Immature natural killer cell (primary cell): ENCODE measurements around the gene PLEKHD1. TPM values are rescaled to one million over a fixed set of nuclear protein-coding genes. Genes with fewer than 3 reads are reported as not detected.
"Not testable (repeated sequence)": the region's sequence is repeated elsewhere in the genome, so short reads cannot be mapped to it uniquely, and the experiment has no call there.

Experiments
- DNase-seq, 3 donors: peaks; one replicate each; pipeline ENCODE4 v3.0.0; 2022; ENCODE audit warnings: mixed read lengths in 1 of 3
- H3K27ac Mint-ChIP-seq, 6 donors: one replicate each; pipeline ENCODE4 v1.8.0; 2020; ENCODE audit warnings: mixed read lengths in 6 of 6, mild to moderate bottlenecking in 5 of 6, inconsistent platforms in 4 of 6, moderate library complexity in 3 of 6
- H3K27me3 Mint-ChIP-seq, 3 donors: one replicate each; pipeline ENCODE4 v1.8.0; 2020 to 2021; ENCODE audit warnings: low read depth in 3 of 3, mild to moderate bottlenecking in 3 of 3, mixed read lengths in 3 of 3, moderate library complexity in 3 of 3, inconsistent platforms in 1 of 3
- H3K36me3 Mint-ChIP-seq, 3 donors: one replicate each; pipeline ENCODE4 v1.8.0; 2020; ENCODE audit warnings: mixed read lengths in 3 of 3, inconsistent platforms in 2 of 3, mild to moderate bottlenecking in 2 of 3
- H3K4me1 Mint-ChIP-seq, 2 donors: one replicate each; pipeline ENCODE4 v1.8.0; 2020; ENCODE audit warnings: inconsistent platforms in 2 of 2, mild to moderate bottlenecking in 2 of 2, mixed read lengths in 2 of 2, moderate library complexity in 1 of 2
- H3K4me3 Mint-ChIP-seq, 5 donors: one replicate each; pipeline ENCODE4 v1.8.0; 2020; ENCODE audit warnings: mild to moderate bottlenecking in 5 of 5, mixed read lengths in 5 of 5, inconsistent platforms in 3 of 5, moderate library complexity in 3 of 5
- H3K9me3 Mint-ChIP-seq, 6 donors: one replicate each; pipeline ENCODE4 v1.8.0; 2020; ENCODE audit warnings: mild to moderate bottlenecking in 6 of 6, mixed read lengths in 6 of 6, inconsistent platforms in 4 of 6, moderate library complexity in 3 of 6
- polyA plus RNA-seq, 3 donors: library from polyadenylated mRNA; unstranded; fragments of 300-500 nt; fragmentation: Illumina TruSeq; gene quantifications; one replicate each; pipeline ENCODE4 v1.2.3, GENCODE V29; 2021

Gene PLEKHD1
- polyA plus RNA-seq, 3 donors from 2014 or later = 0.08 to 0.09 TPM; not detected in 1

DNA sequence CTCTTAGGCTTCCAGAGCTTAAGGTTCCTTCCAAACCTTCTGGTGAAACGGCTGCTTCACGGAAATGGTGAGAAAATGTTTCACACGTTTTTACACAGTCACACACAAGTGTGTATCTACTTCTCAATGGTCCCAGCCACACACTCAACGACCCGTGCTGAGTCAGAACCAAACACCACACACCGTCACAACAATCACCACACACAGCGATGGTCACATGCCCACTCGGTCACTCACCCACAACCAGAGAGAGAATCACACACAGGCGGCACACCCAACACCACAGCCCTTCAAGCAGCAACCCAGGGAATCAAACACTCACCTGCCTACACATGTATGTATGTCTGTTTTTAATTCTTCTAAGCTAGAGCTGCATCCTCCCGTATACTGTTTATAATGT, 12.6 kb upstream of the PLEKHD1 start:
- Mint-ChIP-seq H3K4me3 (no peak overlapping the region), H3K4me1 (no peaks in the 10 kb centered on the region), H3K9me3 (peaks cover 0 to 2% (median 0%) of the 10 kb centered on the region in 6 donors), H3K27ac (no peak overlapping the region), H3K27me3 (peaks cover 0 to 3% (median 0%) of the 10 kb centered on the region in 3 donors), H3K36me3 (peaks cover 0 to 7% (median 4%) of the 10 kb centered on the region in 3 donors)
- DNase-seq = no peak

DNA sequence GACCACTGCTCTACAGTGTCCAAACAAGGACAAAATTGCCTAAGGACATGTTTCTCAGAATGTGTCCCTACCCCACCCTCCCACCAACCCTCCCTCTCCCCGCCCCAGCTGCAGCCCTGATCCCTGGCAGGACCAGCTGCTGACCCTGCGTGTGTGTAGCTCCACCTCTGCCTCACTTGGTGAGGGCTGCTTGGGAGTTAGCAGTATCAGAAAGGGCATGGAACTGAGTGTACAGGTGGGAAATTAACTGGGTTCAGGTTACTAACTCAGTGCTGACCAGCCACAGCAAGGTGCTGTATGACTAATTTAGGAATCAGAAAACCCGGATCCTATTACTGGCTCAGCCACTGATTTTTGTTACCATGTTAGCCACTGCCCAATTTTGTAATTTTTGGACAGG, 11.3 kb upstream of the PLEKHD1 start:
- Mint-ChIP-seq H3K4me1 (no peaks in the 10 kb centered on the region), H3K9me3 (peaks cover 0 to 2% (median 0%) of the 10 kb centered on the region in 6 donors), H3K27ac (no peak overlapping the region), H3K27me3 (peaks cover 0 to 3% (median 0%) of the 10 kb centered on the region in 3 donors), H3K36me3 (peaks cover 0 to 7% (median 4%) of the 10 kb centered on the region in 3 donors), H3K4me3 (no peak overlapping the region)
- no peak for DNase-seq

DNA sequence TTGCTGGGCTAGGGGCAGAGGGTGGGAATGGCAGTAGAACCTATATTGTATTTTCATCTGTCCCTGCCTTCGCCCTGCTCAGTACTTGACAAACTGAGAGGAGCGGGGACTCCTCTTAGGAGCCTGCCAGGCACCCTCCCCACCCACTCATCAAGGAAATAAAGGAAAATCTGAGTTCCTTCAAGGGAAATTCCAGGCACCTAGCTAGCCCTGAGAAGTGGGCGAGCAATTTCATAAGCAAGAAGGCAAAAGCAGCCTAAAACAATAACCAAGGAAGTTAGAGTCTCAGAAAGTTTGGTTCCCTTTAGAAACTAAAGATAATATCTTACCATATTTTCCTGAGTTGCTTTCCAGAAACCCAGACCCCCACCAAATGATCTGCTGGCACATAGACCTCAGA, 10.6 kb upstream of the PLEKHD1 start:
- Mint-ChIP-seq H3K4me1 (no peaks in the 10 kb centered on the region), H3K9me3 (peaks cover 0 to 2% (median 0%) of the 10 kb centered on the region in 6 donors), H3K36me3 (peaks cover 0 to 11% (median 4%) of the 10 kb centered on the region in 3 donors), H3K4me3 (no peak overlapping the region), H3K27ac (no peak overlapping the region), H3K27me3 (peaks cover 0 to 3% (median 0%) of the 10 kb centered on the region in 3 donors)
- DNase-seq = no peak

DNA sequence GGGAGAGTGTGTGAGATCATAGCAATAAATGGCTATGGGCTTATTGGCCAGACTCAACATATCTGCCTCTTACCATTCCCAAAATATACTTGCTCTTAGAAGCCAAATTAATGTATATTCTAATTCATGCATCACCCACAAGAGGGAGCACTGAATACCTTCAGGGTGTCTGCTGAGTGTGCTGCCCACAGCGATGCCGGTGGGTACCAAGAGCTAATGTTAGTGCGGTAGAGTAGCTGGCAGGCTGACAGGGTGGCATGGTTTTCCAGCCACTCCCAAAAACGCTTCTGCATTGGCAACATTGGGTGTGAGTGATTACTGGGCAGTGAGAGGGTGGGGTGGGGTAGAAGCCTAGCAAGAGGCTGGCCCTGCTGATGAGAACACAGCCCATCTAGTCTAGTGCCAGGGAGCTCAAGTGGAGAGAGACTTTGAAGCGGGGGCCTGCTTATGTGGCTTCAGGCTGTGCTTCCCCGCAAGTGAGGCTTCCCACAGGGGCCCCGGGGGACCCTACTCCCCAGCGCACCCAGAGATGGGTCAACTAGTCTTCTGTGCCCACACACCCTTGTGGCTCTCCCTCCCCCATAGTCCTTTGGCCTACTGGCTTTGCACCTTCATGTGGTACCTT, 9.2 kb upstream of the PLEKHD1 start:
- H3K36me3 Mint-ChIP-seq = peaks cover 0 to 11% (median 4%) of the 10 kb centered on the region in 3 donors
- peak in 1 of 3 donors; percentile 3 for DNase-seq
- peaks cover 0 to 3% (median 2%) of the 10 kb centered on the region in 3 donors for H3K27me3 Mint-ChIP-seq
- H3K27ac Mint-ChIP-seq = no peak overlapping the region
- no peaks in the 10 kb centered on the region for H3K4me1 Mint-ChIP-seq
- H3K4me3 Mint-ChIP-seq = no peak overlapping the region
- H3K9me3 Mint-ChIP-seq = peaks cover 0 to 2% (median 0%) of the 10 kb centered on the region in 6 donors

DNA sequence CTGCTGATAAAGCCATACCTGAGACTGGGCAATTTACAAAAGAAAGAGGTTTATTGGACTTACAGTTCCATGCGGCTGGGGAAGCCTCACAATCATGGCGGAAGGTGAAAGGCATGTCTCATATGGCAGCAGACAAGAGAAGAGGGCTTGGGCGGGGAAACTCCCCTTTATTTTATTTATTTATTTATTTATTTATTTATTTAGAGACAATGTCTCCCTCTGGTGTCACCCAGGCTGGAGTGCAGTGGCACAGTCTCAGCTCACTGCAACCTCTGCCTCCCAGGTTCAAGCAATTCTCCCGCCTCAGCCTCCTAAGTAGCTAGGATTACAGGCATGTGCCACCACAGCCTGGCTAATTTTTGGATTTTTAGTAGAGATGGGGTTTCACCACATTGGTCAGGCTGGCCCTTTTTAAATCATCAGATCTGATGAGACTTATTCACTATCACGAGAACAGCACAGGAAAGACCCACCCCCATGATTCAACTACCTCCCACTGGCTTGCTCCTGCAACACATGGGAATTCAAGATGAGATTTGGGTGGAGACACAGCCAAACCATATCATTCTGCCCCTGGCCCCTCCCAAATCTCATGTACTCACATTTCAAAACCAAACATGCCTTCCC, 7.6 kb upstream of the PLEKHD1 start:
- not testable (repeated sequence) for H3K36me3 Mint-ChIP-seq, H3K4me3 Mint-ChIP-seq, H3K27me3 Mint-ChIP-seq, H3K27ac Mint-ChIP-seq, H3K4me1 Mint-ChIP-seq, H3K9me3 Mint-ChIP-seq, DNase-seq

DNA sequence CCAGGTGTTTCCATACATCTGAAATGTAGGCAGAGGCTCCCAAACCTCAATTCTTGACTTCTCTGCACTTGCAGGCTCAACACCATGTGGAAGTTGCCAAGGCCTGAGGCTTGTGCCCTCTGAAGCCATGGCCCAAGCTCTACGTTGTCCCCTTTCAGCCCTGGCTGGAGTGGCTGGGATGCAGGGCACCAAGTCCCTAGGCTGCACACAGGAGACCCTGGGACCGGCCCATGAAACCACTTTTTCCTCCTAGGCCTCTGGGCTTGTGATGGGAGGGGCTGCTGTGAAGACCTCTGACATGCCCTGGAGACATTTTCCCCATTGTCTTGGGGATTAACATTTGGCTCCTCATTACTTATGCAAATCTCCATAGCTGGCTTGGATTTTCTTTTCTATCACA, 6.5 kb upstream of the PLEKHD1 start:
- not testable (repeated sequence) for H3K9me3 Mint-ChIP-seq, H3K27me3 Mint-ChIP-seq, H3K4me3 Mint-ChIP-seq, H3K4me1 Mint-ChIP-seq, DNase-seq, H3K36me3 Mint-ChIP-seq, H3K27ac Mint-ChIP-seq

DNA sequence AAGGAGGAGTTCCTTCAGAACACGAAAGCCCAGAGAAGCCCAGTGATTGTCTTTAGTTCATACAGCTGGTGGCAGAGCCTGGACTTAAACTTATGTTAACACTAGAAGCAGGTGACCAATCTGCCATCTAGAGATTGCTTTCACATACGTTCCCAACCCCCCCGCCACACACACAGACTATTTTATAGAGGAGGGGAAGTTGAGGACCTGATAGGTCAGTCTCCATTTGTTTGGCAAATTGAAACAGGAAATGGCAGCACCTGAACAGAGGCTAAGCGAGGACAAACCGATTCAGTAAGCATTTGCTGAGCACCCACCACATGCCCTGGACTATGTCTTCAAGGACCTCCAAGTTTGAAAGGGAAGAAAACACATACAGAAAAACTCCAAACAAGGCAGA, 4.8 kb upstream of the PLEKHD1 start:
- Mint-ChIP-seq H3K9me3 (peaks cover 0 to 2% (median 0%) of the 10 kb centered on the region in 6 donors), H3K4me3 (no peak overlapping the region), H3K36me3 (peaks cover 0 to 4% (median 0%) of the 10 kb centered on the region in 3 donors), H3K27me3 (peaks cover 8 to 11% (median 8%) of the 10 kb centered on the region in 3 donors), H3K4me1 (no peaks in the 10 kb centered on the region), H3K27ac (no peak overlapping the region)
- no peak for DNase-seq

DNA sequence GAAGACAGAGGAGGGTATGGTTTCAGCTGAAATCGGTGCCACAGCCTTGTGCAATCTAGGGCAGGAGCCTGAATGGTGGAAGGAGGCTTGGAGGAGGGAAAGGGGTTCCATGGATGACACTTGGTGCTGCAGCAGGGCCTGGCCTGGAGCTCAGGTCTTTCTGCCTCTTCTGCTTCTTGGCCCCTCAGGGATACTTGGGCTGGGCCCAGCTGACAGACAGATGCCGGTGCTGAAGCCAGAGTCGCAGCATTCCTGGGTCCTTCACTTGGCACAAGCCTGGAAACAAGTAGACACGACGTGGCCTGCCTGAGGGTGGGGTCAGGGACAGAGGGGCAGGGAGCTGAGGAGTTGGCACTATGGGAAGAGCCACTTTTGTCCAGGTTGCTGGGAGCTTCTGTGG, 4.4 kb upstream of the PLEKHD1 start:
- Mint-ChIP-seq H3K9me3 (peaks cover 0 to 2% (median 0%) of the 10 kb centered on the region in 6 donors), H3K27me3 (peaks cover 8 to 11% (median 8%) of the 10 kb centered on the region in 3 donors), H3K4me1 (no peaks in the 10 kb centered on the region), H3K27ac (no peak overlapping the region), H3K4me3 (no peak overlapping the region), H3K36me3 (peaks cover 0 to 4% (median 0%) of the 10 kb centered on the region in 3 donors)
- no peak for DNase-seq

DNA sequence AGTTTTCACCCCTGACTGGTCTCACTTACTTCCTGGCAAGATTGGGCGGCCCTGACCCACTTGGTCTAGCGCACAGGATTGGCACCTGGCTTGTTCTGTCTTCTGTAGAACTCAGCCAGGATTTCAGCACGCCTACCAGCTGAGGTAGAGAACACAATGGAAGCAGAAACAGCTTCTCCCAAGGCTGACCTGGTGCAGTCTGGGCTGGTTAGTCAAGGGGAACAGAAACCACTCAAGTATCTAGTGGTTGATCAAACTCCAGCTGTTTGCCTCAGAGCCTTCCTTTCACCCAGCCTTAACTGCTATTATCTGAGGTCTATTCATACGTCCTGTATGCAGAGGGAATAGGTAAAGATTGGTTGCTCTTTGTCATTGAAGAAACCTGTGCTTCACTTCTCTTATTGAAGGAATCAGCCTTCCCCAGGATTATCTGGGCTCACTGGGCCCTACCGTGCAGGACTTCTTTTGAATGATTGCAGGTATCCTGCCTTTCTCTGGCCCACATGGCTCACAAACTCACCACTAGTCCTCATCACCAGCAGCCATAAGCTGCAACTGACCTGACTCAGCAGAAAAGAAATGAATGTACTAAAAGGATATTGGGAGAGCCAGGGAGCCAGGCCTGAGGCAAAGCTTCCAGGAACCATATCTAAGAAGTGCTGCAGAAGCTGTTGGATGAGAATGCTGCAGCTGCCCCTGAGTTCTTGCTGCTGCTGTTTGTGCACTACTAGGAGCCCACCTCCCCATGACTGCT, 2.5 kb upstream of the PLEKHD1 start:
- H3K27me3 Mint-ChIP-seq = peaks cover 8 to 17% (median 10%) of the 10 kb centered on the region in 3 donors
- H3K4me3 Mint-ChIP-seq = no peak overlapping the region
- peaks cover 0 to 4% (median 0%) of the 10 kb centered on the region in 3 donors for H3K36me3 Mint-ChIP-seq
- no peak for DNase-seq
- H3K9me3 Mint-ChIP-seq = no peaks in the 10 kb centered on the region
- no peaks in the 10 kb centered on the region for H3K4me1 Mint-ChIP-seq
- H3K27ac Mint-ChIP-seq = no peak overlapping the region

DNA sequence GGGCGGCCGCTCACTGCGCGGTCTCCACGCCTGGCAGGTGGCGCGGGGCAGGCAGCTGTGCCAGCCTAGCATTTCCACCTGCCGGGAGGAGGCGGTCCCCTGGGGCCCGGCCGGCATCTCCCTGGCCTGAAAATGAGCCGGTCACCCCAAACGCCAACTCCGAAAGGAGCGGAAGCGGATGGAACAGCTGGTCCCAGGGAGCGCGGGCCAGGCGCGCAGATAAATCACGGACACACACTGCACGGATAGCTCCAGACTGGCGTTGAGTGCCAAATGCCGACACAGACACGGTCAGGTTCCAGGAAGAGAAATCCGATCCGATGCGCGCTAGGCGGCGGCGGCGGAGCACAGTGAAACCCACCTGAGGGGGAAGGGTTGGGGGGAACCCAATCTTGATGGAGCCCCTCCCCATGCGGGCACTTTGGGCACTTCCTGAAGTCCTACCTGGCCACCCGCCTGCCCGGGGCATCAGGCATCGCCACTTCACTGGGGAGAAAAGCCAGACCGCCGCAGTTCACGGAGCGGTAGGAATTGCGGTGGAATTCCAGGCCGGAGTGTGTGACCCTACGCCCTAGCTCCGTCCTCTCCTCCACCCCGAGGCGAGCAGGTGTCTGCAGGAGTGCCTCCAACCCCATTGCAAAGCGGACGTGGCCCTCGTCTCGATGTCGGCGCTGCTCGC, 624 bp upstream of the PLEKHD1 start:
- Mint-ChIP-seq H3K4me3 (no peak overlapping the region), H3K4me1 (no peaks in the 10 kb centered on the region), H3K27ac (no peak overlapping the region), H3K36me3 (no peaks in the 10 kb centered on the region), H3K9me3 (no peaks in the 10 kb centered on the region), H3K27me3 (peaks cover 10 to 17% (median 14%) of the 10 kb centered on the region in 3 donors)
- no peak for DNase-seq

DNA sequence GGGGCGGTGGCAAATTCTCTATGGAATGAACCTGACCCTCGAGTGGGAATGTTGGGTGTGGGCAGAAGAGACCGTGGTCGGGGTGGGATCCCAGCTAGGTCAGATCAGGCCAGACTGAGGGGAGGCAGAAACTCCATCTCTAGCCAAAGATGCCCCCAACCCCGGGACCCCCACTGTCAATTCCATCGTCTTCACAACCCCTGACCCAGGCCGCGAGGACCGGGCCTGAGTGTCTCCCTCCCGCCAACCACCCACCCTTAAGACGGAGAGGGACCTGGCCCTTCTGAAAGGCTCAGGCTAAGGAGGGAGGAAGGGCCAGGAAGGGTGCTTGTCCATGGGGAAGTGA, 760 bp downstream of the PLEKHD1 start:
- H3K27ac Mint-ChIP-seq = no peak overlapping the region
- no peak for DNase-seq
- H3K4me1 Mint-ChIP-seq = no peaks in the 10 kb centered on the region
- no peak overlapping the region for H3K4me3 Mint-ChIP-seq
- H3K9me3 Mint-ChIP-seq = no peaks in the 10 kb centered on the region
- H3K36me3 Mint-ChIP-seq = no peaks in the 10 kb centered on the region
- H3K27me3 Mint-ChIP-seq = peaks cover 10 to 17% (median 12%) of the 10 kb centered on the region in 3 donors

DNA sequence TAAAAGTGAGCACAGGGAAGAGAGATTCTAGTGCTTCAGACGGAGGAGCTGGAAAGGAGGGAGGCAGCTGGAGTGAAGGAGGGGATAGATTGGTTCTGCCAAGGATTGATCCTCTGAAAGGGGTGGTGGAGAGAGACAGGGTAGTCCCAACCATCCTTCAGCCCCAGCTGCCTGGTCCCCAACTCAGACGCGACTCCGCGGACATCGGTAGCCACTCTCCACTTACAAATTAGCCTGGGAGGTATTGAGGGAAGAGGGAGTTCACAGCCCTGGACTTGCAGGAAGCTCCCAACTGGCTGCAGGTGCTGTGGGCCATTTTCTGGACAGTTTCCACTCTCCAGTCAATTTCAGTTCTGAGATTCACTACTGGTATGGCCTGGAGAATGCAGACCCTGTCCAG, 1.2 kb downstream of the PLEKHD1 start:
- H3K27me3 Mint-ChIP-seq = peaks cover 12 to 17% (median 12%) of the 10 kb centered on the region in 3 donors
- no peak for DNase-seq
- H3K36me3 Mint-ChIP-seq = no peaks in the 10 kb centered on the region
- no peak overlapping the region for H3K4me3 Mint-ChIP-seq
- H3K4me1 Mint-ChIP-seq = no peaks in the 10 kb centered on the region
- no peaks in the 10 kb centered on the region for H3K9me3 Mint-ChIP-seq
- H3K27ac Mint-ChIP-seq = no peak overlapping the region

DNA sequence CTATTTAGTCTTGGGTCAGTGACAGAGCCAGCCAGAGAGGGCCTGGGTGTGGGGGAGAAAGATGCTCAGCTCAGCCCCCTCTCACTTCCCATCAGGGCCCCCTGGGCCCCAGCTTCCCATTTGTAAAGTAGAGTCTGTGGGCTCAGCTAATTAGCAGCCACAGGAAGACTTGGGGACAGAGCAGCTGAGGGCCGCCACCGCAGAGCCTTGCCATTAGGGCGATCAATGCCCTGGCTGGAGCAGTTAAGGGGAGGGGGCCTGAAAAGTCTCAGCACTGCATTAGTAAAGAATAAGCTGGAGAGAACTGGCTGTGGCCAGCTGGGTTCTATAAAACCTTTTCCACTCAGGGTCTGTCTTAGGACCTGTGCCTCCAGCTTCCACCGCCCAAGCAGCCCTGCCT, 2.7 kb downstream of the PLEKHD1 start:
- no peaks in the 10 kb centered on the region for H3K36me3 Mint-ChIP-seq
- no peaks in the 10 kb centered on the region for H3K9me3 Mint-ChIP-seq
- DNase-seq = no peak
- no peak overlapping the region for H3K4me3 Mint-ChIP-seq
- H3K4me1 Mint-ChIP-seq = no peaks in the 10 kb centered on the region
- H3K27me3 Mint-ChIP-seq = peaks cover 12 to 17% (median 13%) of the 10 kb centered on the region in 3 donors
- no peak overlapping the region for H3K27ac Mint-ChIP-seq

DNA sequence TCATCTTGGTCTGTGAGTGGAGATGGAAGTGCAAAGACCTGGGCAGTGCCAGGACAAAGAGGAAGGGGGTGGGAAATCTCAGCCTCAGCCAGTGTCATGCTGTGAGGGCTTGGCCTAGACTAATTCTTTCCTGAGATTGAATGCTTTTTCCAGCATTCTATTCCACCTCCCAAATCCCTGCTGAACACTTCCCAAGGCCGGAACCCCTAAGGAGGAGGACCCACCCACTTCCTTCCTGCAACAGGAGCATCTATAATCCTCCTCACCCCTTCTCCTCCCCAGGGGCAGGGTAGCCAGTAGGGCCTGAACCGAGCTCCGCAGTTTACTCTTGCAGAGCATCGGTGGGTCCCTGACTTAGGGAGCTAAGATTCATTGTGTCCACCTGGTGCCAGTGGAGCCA, 3.2 kb downstream of the PLEKHD1 start:
- no peaks in the 10 kb centered on the region for H3K9me3 Mint-ChIP-seq
- no peak overlapping the region for H3K27ac Mint-ChIP-seq
- no peak overlapping the region for H3K4me3 Mint-ChIP-seq
- peaks cover 10 to 12% (median 12%) of the 10 kb centered on the region in 3 donors for H3K27me3 Mint-ChIP-seq
- no peaks in the 10 kb centered on the region for H3K4me1 Mint-ChIP-seq
- no peaks in the 10 kb centered on the region for H3K36me3 Mint-ChIP-seq
- DNase-seq = no peak
